ENCODE data around the gene ADRB2.
A peak's percentile ranks its signal among the peaks of the same experiment; 100 is the strongest.

Gene ADRB2

DNA sequence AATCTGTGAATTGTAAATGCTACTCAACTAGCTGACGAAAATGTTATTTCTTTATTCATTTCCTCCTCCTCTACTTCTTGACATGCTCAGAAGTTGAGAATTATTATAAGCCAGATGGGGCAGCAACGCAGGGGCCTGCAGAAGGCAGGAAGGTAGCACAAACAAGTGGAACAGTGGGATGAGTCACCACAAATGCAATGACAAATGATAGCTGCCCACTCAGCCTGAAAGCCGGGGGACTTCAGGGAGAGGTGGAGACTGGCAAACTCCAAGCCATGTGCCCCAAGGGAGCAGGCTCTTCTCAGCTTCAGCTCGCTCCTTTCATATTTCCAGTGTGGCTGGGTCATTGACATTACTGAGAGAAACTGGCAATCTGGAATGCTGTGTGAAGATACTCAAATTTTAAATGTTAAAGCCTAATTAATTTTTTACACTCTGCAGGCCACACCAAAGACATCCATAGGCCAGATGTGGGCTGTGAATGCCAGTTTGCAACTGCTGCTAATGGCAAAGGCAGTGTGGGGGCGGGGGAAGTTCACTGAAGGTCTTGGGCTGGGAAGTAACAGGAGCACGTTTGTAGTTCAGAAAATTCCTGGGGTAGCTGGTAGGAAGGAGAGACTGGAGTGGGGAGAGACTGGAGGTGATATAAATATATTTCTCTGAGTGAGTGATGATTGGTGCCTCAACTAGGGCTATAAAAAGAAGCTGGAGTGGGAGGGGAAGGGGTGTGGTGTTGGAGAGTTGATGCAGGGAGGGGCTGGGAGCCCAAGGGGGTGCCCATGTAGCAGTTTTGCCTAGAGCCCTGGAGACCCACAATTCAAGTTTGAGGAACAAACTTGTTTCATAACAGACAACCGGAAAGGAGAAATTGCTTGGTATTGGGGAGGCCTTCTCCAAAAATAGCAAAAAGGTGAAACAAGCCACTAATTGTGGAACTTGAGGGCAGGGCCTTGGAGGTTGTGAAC, 20.8 kb upstream of the ADRB2 start:
- H3K4me2 ChIP-seq, result peak overlapping the region; percentile 34; the same call in 1 of the 2 replicates
- no peak overlapping the region for H3K4me3 ChIP-seq (IDR thresholded peaks at IDR 0.05; ENCODE audit: insufficient read depth, low read depth, low read length)

DNA sequence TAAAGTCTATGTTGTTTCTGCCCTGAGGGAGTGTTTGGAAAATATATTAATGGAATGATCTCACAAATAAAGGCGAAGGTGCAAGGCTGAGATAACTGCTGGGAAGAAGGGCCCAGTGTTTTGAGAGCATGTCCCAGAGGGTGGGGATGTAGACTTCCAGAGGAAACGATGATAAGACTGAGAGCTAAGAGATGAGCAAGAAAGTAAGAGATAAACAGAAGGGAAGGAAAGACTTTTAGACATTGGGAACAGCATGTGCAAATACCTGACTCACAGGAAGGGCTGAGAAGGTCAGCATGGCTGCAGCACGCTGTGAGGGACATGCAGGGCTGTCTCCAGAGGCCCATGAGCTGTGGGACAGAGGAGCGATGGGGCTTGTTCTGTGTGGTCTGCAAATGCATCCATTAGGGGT, 19.9 kb upstream of the ADRB2 start:
- Histone ChIP-seq H3K4me2 (no peak overlapping the region), H3K4me3 (IDR thresholded peaks at IDR 0.05; ENCODE audit: insufficient read depth, low read depth, low read length) (no peak overlapping the region), H3K36me3 (ENCODE audit: insufficient read depth) (no peaks in the 10 kb centered on the region), H3K27me3 (ENCODE audit: insufficient read depth, low read depth) (no peaks in the 10 kb centered on the region), H4K20me1 (ENCODE audit: insufficient read depth) (no peaks in the 10 kb centered on the region), H2AFZ (ENCODE audit: low read depth) (no peak overlapping the region), H3K9ac (no peak overlapping the region), H3K79me2 (ENCODE audit: insufficient read depth, low read depth) (no peaks in the 10 kb centered on the region), H3K27ac (no peak overlapping the region), H3K4me1 (ENCODE audit: low read depth, poor library complexity, severe bottlenecking) (peaks cover 45% of the 10 kb centered on the region)
- TF ChIP-seq, protein P1, sequence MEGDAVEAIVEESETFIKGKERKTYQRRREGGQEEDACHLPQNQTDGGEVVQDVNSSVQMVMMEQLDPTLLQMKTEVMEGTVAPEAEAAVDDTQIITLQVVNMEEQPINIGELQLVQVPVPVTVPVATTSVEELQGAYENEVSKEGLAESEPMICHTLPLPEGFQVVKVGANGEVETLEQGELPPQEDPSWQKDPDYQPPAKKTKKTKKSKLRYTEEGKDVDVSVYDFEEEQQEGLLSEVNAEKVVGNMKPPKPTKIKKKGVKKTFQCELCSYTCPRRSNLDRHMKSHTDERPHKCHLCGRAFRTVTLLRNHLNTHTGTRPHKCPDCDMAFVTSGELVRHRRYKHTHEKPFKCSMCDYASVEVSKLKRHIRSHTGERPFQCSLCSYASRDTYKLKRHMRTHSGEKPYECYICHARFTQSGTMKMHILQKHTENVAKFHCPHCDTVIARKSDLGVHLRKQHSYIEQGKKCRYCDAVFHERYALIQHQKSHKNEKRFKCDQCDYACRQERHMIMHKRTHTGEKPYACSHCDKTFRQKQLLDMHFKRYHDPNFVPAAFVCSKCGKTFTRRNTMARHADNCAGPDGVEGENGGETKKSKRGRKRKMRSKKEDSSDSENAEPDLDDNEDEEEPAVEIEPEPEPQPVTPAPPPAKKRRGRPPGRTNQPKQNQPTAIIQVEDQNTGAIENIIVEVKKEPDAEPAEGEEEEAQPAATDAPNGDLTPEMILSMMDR (conservative IDR thresholded peaks at IDR 0.05; ENCODE audit: low read depth, low read length), result no peak

More for the DNA sequence above, 20.8 kb upstream of the ADRB2 start:
- no peak overlapping the region for H3K27ac ChIP-seq
- no peaks in the 10 kb centered on the region for H3K27me3 ChIP-seq (ENCODE audit: insufficient read depth, low read depth)
- no peak overlapping the region for H3K9ac ChIP-seq
- H3K79me2 ChIP-seq (ENCODE audit: insufficient read depth, low read depth), result no peaks in the 10 kb centered on the region
- no peaks in the 10 kb centered on the region for H3K36me3 ChIP-seq (ENCODE audit: insufficient read depth)
- H3K4me1 ChIP-seq (ENCODE audit: low read depth, poor library complexity, severe bottlenecking), result peaks cover 44% of the 10 kb centered on the region
- TF ChIP-seq, protein P1 (conservative IDR thresholded peaks at IDR 0.05; ENCODE audit: low read depth, low read length), result no peak
- no peaks in the 10 kb centered on the region for H4K20me1 ChIP-seq (ENCODE audit: insufficient read depth)
- no peak overlapping the region for H2AFZ ChIP-seq (ENCODE audit: low read depth)

DNA sequence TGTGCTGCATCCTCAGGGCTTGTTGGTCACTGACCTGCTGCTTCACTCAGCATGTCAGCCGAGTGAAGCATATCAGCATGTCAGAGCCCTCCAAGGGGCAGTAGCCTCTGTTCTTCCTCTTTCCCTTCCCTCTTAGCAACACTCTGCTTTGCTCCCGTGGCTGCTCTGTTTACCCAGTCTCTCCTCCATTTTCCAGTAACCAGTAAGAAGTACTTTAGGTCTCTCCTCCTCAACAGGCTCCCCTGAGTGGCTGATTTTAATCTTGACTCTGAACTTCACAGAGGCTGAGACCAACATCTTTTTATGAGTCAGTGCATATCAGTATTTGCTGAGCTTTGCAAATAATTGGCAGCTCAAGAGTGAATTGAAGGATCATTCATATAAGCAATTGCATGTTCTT, 18.6 kb upstream of the ADRB2 start:
- no peak overlapping the region for H3K4me3 ChIP-seq (IDR thresholded peaks at IDR 0.05; ENCODE audit: insufficient read depth, low read depth, low read length)

DNA sequence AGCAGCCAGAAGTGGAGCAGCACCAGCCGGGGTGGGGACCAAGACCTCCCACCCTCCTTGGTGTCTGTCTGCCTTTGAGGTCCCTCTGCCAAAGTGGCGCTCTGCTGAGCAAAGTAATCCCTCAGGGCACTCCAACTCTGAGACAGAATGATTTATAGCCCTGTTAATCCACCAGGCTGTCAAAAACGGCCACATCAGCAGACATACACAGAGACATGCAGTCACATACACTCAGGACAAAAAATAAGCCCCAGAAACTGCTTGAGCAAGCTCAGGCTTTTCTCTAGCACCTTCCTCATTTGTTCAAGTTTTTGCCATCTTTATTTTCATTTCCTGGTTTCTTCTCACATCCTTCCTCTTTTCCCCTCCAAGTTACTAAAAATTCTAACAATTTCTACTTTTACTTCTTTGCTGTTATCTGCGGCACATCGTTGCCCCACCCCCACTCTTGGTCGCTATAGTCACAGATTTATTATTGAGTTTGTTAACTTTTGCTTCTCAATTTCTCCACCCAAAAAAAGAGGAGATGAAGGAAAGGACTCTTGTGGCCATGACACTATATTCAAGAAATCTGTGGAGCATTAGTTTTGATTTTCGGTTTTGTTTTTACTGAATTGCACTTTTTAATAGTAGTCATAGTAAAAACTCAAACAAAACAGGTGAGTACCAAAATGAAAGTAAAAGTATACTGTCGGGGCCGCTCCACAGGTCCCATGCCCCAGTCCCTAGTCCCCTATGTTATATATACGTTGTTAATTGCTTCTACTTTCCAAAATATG, 17.4 kb upstream of the ADRB2 start:
- Histone ChIP-seq H3K27ac (peak overlapping the region; percentile 64), H3K9ac (peak overlapping the region; percentile 72)

More for the DNA sequence above, 18.6 kb upstream of the ADRB2 start:
- H3K36me3 ChIP-seq (ENCODE audit: insufficient read depth), result no peaks in the 10 kb centered on the region
- no peaks in the 10 kb centered on the region for H3K79me2 ChIP-seq (ENCODE audit: insufficient read depth, low read depth)
- H3K4me2 ChIP-seq, result no peak overlapping the region
- no peaks in the 10 kb centered on the region for H3K27me3 ChIP-seq (ENCODE audit: insufficient read depth, low read depth)
- no peak overlapping the region for H3K9ac ChIP-seq
- H2AFZ ChIP-seq (ENCODE audit: low read depth), result no peak overlapping the region
- peaks cover 45% of the 10 kb centered on the region for H3K4me1 ChIP-seq (ENCODE audit: low read depth, poor library complexity, severe bottlenecking)
- no peak overlapping the region for H3K27ac ChIP-seq
- H4K20me1 ChIP-seq (ENCODE audit: insufficient read depth), result no peaks in the 10 kb centered on the region
- TF ChIP-seq, protein P1 (conservative IDR thresholded peaks at IDR 0.05; ENCODE audit: low read depth, low read length), result no peak

More for the DNA sequence above, 17.4 kb upstream of the ADRB2 start:
- TF ChIP-seq, protein P1 (conservative IDR thresholded peaks at IDR 0.05; ENCODE audit: low read depth, low read length), result no peak
- no peaks in the 10 kb centered on the region for H4K20me1 ChIP-seq (ENCODE audit: insufficient read depth)
- peak overlapping the region; percentile 85 for H2AFZ ChIP-seq (ENCODE audit: low read depth)
- no peaks in the 10 kb centered on the region for H3K27me3 ChIP-seq (ENCODE audit: insufficient read depth, low read depth)
- H3K4me1 ChIP-seq (ENCODE audit: low read depth, poor library complexity, severe bottlenecking), result peaks cover 45% of the 10 kb centered on the region
- no peaks in the 10 kb centered on the region for H3K36me3 ChIP-seq (ENCODE audit: insufficient read depth)
- H3K4me3 ChIP-seq (IDR thresholded peaks at IDR 0.05; ENCODE audit: insufficient read depth, low read depth, low read length), result no peak overlapping the region
- H3K4me2 ChIP-seq, result peak overlapping the region; percentile 92
- H3K79me2 ChIP-seq (ENCODE audit: insufficient read depth, low read depth), result no peaks in the 10 kb centered on the region

Measured in KMS-11 (cell line).